Stomach (tissue), 9 donors: ENCODE results near the gene AMPH. TPM values are rescaled to one million over a fixed set of nuclear protein-coding genes. Genes with fewer than 3 reads are reported as not detected.

Experiments
- DNase-seq, 2 donors: peaks; one replicate each; pipeline versions ENCODE4 v3.0.0 to v3.0.0-alpha.2; 2013 to 2019
- H3K27ac ChIP-seq, 5 donors: fragments of 200-600 bp in 4 of 5; sonication (generic) in 4 of 5; one replicate each; pipeline ENCODE4 v1.5.1; 2013 to 2019; ENCODE audit warnings: mild to moderate bottlenecking in 1 of 5, moderate library complexity in 1 of 5
- H3K27me3 ChIP-seq, 3 donors: fragments of 200-600 bp; sonication (generic); one replicate each; pipeline ENCODE4 v1.5.1; 2017 to 2019; ENCODE audit warnings: mixed run types in 1 of 3
- H3K36me3 ChIP-seq, 4 donors: fragments of 200-600 bp; sonication (generic); 1 replicate in 3 of 4; 2 replicates in 1 of 4; pipeline ENCODE4 v1.5.1; 2016 to 2019
- H3K4me1 ChIP-seq, 4 donors: fragments of 200-600 bp; sonication (generic); one replicate each; pipeline ENCODE4 v1.5.1; 2016 to 2019
- H3K4me3 ChIP-seq, 4 donors: fragments of 200-600 bp; sonication (generic) in 3 of 4; one replicate each; pipeline ENCODE4 v1.5.1; 2016 to 2019; ENCODE audit warnings: mild to moderate bottlenecking in 1 of 4
- H3K9me3 ChIP-seq, 4 donors: fragments of 200-600 bp; sonication (generic); one replicate each; pipeline ENCODE4 v1.5.1; 2016 to 2019
- EP300 ChIP-seq: sonication (generic); formaldehyde crosslinking; IDR thresholded peaks from one replicate; pipeline ENCODE4 v1.6.1; 2017; ENCODE audit warnings: antibody characterized with exemption
- POLR2A ChIP-seq, 4 donors: fragments of 450-650 bp; IDR thresholded peaks; one replicate each; pipeline ENCODE4 v1.6.1; 2016; ENCODE audit warnings: antibody characterized with exemption in 4 of 4, control low read depth in 2 of 4, mild to moderate bottlenecking in 1 of 4, moderate library complexity in 1 of 4
- POLR2AphosphoS5 ChIP-seq, 3 donors: sonication (generic); formaldehyde crosslinking; IDR thresholded peaks; one replicate each; pipeline ENCODE4 v1.6.1; 2016; ENCODE audit warnings: antibody characterized with exemption in 3 of 3
- WGBS, 5 donors: extraction: QIAGEN DNeasy Blood & Tissue Kit in 3 of 5; methylation state at CpG; one replicate each; pipeline versions ENCODE4 v1.1.5 to v1.1.7; 2013 to 2018; 5-methylcytosine and 5-hydroxymethylcytosine counted together
- intact Hi-C: fragments of 100-400 bp; cut with DNase I; formaldehyde crosslinking; loops from one replicate; pipeline ENCODE4 v1.15.1; 2023; ENCODE audit warnings: low total_unique reads
- polyA plus RNA-seq, 3 donors: library from polyadenylated mRNA; stranded (reverse); fragments of 200-250 nt; gene quantifications; one replicate each; pipeline ENCODE4 v1.2.3, GENCODE V29; 2013
- total RNA-seq, 5 donors: library from RNA; depleted of rRNA; stranded (reverse); fragments of >200 nt; gene quantifications; one replicate each; pipeline versions ENCODE4 v1.1.0 to v1.2.3, GENCODE V29; 2014 to 2016
- TF ChIP-seq, protein P1 (sequence below), 7 experiments: fragments of 450-650 bp in 4 of 7; fragments of 200-600 bp in 3 of 7; sonication (generic) in 3 of 7; IDR thresholded peaks; one replicate each; pipeline ENCODE4 v1.5.1; 2016 to 2019; ENCODE audit warnings: antibody characterized with exemption in 7 of 7, control low read depth in 2 of 7, mild to moderate bottlenecking in 1 of 7
- donor health status: healthy with polysubstance abuse.
- donor health status: Bipolar disorder and iron deficiency.
- donor health status: healthy.

AMPH gene
- total and polyA plus RNA-seq, 8 donors: 0.80 to 13.0 (median 4.6) TPM; not detected in 1

DNA sequence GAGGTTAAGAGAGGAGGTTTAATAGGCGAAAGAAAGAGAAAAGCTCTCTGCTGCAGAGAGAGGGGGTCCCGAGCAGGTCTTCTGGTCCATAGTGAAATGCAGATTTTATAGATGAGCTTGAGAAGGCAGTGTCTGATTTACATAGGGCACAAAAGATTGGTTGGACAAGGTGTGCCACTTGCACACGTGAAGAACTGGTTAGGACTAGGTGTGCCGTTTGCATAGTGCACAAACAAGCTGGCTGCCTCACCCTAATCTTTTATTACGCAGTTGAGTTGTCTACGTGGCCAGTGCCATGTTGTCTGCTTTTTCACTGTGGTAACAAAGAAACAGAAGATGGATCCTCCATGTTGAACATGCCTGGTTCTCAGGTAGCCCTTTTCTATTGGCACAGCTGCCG, 82.6 kb downstream of the AMPH start:
- Histone ChIP-seq H3K4me3 (no peak overlapping the region), H3K27ac (no peak overlapping the region), H3K9me3 (no peaks in the 10 kb centered on the region), H3K27me3 (no peaks in the 10 kb centered on the region), H3K4me1 (no peaks in the 10 kb centered on the region), H3K36me3 (no peaks in the 10 kb centered on the region)
- no peak for DNase-seq
- intact Hi-C loops: no loop called here
- no peak for TF ChIP-seq EP300
- TF ChIP-seq, protein P1, sequence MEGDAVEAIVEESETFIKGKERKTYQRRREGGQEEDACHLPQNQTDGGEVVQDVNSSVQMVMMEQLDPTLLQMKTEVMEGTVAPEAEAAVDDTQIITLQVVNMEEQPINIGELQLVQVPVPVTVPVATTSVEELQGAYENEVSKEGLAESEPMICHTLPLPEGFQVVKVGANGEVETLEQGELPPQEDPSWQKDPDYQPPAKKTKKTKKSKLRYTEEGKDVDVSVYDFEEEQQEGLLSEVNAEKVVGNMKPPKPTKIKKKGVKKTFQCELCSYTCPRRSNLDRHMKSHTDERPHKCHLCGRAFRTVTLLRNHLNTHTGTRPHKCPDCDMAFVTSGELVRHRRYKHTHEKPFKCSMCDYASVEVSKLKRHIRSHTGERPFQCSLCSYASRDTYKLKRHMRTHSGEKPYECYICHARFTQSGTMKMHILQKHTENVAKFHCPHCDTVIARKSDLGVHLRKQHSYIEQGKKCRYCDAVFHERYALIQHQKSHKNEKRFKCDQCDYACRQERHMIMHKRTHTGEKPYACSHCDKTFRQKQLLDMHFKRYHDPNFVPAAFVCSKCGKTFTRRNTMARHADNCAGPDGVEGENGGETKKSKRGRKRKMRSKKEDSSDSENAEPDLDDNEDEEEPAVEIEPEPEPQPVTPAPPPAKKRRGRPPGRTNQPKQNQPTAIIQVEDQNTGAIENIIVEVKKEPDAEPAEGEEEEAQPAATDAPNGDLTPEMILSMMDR (IDR thresholded peaks at IDR 0.05): no peak
- no peak for TF ChIP-seq POLR2A (IDR thresholded peaks at IDR 0.05)
- no peak for TF ChIP-seq POLR2AphosphoS5 (IDR thresholded peaks at IDR 0.05)
- WGBS, 5 donors: 55 to 68% (median 67%) methylated on average over 7 of the region's 7 CpGs

DNA sequence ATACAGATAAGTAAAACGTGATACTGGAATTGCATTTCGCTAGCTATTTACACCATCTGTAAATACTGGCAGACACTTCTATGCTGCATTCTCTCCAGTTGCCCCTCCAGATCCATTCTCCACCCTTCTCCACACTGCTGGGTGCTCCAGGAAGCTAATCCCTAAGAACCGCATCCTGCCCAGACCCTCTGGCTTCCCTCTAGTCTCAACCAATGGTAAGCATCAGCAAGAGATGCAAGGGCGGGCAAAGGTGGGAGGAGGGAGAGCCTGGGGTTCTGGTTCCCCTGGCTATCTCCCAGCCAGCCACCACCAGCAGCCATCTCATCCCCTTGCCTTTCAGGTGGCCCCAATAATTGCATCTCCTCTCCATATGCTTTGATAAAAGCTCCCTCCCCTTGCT, 84.4 kb downstream of the AMPH start:
- Histone ChIP-seq H3K4me3 (no peak overlapping the region), H3K36me3 (no peaks in the 10 kb centered on the region), H3K4me1 (no peaks in the 10 kb centered on the region), H3K27ac (no peak overlapping the region), H3K9me3 (no peaks in the 10 kb centered on the region), H3K27me3 (no peaks in the 10 kb centered on the region)
- intact Hi-C loops: no loop called here
- TF ChIP-seq POLR2A (IDR thresholded peaks at IDR 0.05) (no peak), EP300 (no peak), POLR2AphosphoS5 (IDR thresholded peaks at IDR 0.05) (no peak)
- TF ChIP-seq, protein P1 (IDR thresholded peaks at IDR 0.05): no peak
- WGBS, 5 donors: 41 to 86% (median 68%) methylated on average over 4 of the region's 4 CpGs
- DNase-seq: no peak

DNA sequence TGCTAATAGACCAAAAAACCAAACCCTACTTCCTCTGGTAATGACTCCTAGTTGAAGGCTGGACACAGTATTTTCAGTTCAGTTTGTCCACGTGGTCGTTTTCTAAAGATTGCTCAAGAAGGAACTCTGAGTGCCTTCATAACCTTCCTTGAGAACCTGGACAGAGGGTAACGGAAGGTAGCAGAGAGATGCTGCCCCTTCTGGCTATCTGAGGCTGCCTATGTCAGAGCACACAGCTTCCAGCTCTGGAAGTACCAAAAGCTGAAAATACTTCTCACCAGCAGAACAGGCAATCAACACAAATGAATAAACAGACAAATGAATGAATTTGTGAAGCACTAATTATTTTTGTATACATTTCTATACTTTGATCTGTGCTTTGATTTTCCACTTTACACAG, 85.2 kb downstream of the AMPH start:
- no peak overlapping the region for H3K4me3 ChIP-seq
- H3K36me3 ChIP-seq: no peaks in the 10 kb centered on the region
- no peaks in the 10 kb centered on the region for H3K9me3 ChIP-seq
- no peak for DNase-seq
- no peaks in the 10 kb centered on the region for H3K4me1 ChIP-seq
- H3K27me3 ChIP-seq: no peaks in the 10 kb centered on the region
- intact Hi-C loops: no loop called here
- TF ChIP-seq, protein P1 (IDR thresholded peaks at IDR 0.05): no peak
- TF ChIP-seq EP300: no peak
- no peak for TF ChIP-seq POLR2AphosphoS5 (IDR thresholded peaks at IDR 0.05)
- TF ChIP-seq POLR2A (IDR thresholded peaks at IDR 0.05): no peak
- no peak overlapping the region for H3K27ac ChIP-seq
- WGBS, 5 donors: 61 to 73% (median 68%) methylated on average over 3 of the region's 3 CpGs

DNA sequence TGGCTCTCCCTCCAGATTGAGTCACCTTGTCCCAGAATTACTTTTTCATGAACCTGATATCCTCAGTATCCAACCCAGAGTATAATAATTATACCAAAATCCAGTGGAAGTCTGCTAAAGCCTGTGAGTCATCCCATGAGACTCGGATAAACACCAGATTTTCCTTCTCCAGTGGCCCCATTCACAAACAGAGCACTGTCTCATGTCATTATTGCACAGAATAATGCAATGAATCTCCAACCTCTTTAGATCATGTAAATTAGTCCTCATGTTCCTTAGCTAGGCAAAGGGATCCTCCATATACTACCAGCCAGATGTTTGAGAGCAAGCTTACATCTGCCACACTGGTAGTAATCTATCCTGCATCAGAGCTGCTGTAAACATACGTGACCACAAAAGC, 89.0 kb downstream of the AMPH start:
- H3K4me3 ChIP-seq: no peak overlapping the region
- H3K27me3 ChIP-seq: no peaks in the 10 kb centered on the region
- H3K4me1 ChIP-seq: no peaks in the 10 kb centered on the region
- H3K27ac ChIP-seq: no peak overlapping the region
- no peaks in the 10 kb centered on the region for H3K9me3 ChIP-seq
- no peaks in the 10 kb centered on the region for H3K36me3 ChIP-seq
- TF ChIP-seq, protein P1 (IDR thresholded peaks at IDR 0.05): no peak
- TF ChIP-seq POLR2AphosphoS5 (IDR thresholded peaks at IDR 0.05) (no peak), POLR2A (IDR thresholded peaks at IDR 0.05) (no peak), EP300 (no peak)
- intact Hi-C loops: no loop called here
- 65 to 70% (median 67%) methylated on average over 2 of the region's 2 CpGs for WGBS, 5 donors
- no peak for DNase-seq
